Measurements from ENCODE around the gene PRKAR1B.

DNA sequence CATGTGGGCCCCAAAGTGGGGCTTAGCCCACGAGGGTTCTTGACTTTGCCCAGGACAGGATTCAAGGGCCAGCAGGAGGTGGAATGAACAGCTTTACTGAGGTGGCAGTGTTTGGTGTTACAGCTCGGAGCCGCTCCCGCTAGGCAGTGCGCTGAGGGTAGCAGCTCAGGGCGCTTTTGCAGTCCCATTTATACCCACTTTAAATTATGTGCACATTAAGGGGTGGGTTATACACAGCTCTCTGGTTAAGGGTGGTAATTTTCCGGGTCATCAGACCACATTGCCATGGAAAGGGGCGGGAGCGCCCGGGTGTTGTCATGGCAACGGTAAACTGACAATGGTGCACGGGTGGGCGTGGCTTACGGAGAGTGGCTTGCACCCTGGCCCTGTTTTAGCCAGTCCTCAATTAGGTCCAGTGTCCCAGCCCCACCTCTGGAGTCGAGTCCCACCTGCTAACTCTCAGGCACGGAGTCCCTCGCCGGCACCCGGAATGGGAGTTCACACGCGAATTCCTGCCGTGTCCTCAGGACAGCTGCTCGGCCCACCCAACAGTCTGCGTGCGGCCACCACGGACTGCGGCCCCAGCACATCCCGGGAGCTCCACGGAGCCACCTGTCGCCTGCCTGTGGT is 149.2 kb downstream of the PRKAR1B start:
- TF ChIP-seq, protein P1, sequence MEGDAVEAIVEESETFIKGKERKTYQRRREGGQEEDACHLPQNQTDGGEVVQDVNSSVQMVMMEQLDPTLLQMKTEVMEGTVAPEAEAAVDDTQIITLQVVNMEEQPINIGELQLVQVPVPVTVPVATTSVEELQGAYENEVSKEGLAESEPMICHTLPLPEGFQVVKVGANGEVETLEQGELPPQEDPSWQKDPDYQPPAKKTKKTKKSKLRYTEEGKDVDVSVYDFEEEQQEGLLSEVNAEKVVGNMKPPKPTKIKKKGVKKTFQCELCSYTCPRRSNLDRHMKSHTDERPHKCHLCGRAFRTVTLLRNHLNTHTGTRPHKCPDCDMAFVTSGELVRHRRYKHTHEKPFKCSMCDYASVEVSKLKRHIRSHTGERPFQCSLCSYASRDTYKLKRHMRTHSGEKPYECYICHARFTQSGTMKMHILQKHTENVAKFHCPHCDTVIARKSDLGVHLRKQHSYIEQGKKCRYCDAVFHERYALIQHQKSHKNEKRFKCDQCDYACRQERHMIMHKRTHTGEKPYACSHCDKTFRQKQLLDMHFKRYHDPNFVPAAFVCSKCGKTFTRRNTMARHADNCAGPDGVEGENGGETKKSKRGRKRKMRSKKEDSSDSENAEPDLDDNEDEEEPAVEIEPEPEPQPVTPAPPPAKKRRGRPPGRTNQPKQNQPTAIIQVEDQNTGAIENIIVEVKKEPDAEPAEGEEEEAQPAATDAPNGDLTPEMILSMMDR (IDR thresholded peaks at IDR 0.05) = no peak
- TF ChIP-seq EZH2 (IDR thresholded peaks at IDR 0.05) = no peak
- no peak for TF ChIP-seq EZH2phosphoT487 (IDR thresholded peaks at IDR 0.05)
